ENCODE measurements around the gene ACAD9. TPM values are rescaled to one million over a fixed set of nuclear protein-coding genes. Genes with fewer than 3 reads are reported as not detected.
A peak's percentile ranks its signal among the peaks of the same experiment; 100 is the strongest.
"Not testable (repeated sequence)": the region's sequence is repeated elsewhere in the genome, so short reads cannot be mapped to it uniquely, and the experiment has no call there.

The ACAD9 gene
- total RNA-seq, 1 donor from 2014 or later: 38.1 TPM

DNA sequence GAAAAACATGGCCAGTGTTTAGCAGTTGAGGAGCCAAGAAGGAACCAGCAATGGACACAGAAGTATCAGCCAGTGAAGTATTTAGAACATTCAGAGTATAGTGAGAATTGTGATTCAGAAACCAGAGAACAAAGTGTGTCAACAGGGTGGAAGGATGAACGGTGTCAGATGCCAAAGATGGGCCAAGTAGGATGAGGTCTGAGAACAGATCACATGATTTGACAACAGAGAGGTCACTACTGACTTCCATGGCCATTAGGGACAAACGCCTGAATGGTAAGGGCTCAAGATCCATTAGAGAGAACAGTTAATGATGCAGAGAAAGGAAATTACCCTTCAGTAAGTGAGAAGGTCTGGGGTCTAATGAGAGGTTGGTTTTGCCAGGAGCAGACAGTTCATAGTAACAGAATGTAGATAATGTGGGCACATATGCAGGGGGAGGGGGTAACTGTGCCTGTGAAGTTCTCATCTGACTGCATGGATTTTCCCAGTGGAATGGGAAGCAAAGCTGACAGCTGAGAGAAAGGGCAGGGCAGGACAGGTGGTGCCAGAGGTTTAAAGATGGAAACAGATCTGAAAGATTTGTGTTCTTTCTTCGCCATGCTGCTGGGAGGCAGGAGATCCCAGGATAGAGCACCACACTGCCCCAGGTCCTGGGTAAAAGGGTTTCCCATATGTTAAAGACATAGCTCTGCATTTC, 4.8 kb upstream of the ACAD9 start:
- TF ChIP-seq, protein P1, sequence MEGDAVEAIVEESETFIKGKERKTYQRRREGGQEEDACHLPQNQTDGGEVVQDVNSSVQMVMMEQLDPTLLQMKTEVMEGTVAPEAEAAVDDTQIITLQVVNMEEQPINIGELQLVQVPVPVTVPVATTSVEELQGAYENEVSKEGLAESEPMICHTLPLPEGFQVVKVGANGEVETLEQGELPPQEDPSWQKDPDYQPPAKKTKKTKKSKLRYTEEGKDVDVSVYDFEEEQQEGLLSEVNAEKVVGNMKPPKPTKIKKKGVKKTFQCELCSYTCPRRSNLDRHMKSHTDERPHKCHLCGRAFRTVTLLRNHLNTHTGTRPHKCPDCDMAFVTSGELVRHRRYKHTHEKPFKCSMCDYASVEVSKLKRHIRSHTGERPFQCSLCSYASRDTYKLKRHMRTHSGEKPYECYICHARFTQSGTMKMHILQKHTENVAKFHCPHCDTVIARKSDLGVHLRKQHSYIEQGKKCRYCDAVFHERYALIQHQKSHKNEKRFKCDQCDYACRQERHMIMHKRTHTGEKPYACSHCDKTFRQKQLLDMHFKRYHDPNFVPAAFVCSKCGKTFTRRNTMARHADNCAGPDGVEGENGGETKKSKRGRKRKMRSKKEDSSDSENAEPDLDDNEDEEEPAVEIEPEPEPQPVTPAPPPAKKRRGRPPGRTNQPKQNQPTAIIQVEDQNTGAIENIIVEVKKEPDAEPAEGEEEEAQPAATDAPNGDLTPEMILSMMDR (IDR thresholded peaks at IDR 0.05; ENCODE audit: insufficient read depth, low read length, poor library complexity, severe bottlenecking): no peak
- Histone ChIP-seq H3K36me3 (ENCODE audit: control insufficient read depth, insufficient read depth, low read length) (no peaks in the 10 kb centered on the region), H3K4me3 (ENCODE audit: low read depth, low read length) (no peak overlapping the region), H3K27me3 (ENCODE audit: control insufficient read depth, insufficient read depth, low read length) (no peaks in the 10 kb centered on the region)
- no peak for DNase-seq (ENCODE audit: low read depth)

- Histone ChIP-seq H3K36me3 (ENCODE audit: control insufficient read depth, insufficient read depth, low read length) (no peaks in the 10 kb centered on the region), H3K27me3 (ENCODE audit: control insufficient read depth, insufficient read depth, low read length) (no peaks in the 10 kb centered on the region), H3K4me3 (ENCODE audit: low read depth, low read length) (no peak overlapping the region)
- TF ChIP-seq, protein P1 (IDR thresholded peaks at IDR 0.05; ENCODE audit: insufficient read depth, low read length, poor library complexity, severe bottlenecking): peak; percentile 74
- DNase-seq (ENCODE audit: low read depth): no peak
Observed at GRCh38 chr3:128875556-128876120, 3.8 kb upstream of the ACAD9 start.

- no peak for DNase-seq (ENCODE audit: low read depth)
- H3K27me3 ChIP-seq (ENCODE audit: control insufficient read depth, insufficient read depth, low read length): no peaks in the 10 kb centered on the region
- H3K36me3 ChIP-seq (ENCODE audit: control insufficient read depth, insufficient read depth, low read length): no peaks in the 10 kb centered on the region
- TF ChIP-seq, protein P1 (IDR thresholded peaks at IDR 0.05; ENCODE audit: insufficient read depth, low read length, poor library complexity, severe bottlenecking): no peak
- H3K4me3 ChIP-seq (ENCODE audit: low read depth, low read length): peak overlapping the region; percentile 85
Observed at GRCh38 chr3:128878011-128878457, 1.4 kb upstream of the ACAD9 start.

DNA sequence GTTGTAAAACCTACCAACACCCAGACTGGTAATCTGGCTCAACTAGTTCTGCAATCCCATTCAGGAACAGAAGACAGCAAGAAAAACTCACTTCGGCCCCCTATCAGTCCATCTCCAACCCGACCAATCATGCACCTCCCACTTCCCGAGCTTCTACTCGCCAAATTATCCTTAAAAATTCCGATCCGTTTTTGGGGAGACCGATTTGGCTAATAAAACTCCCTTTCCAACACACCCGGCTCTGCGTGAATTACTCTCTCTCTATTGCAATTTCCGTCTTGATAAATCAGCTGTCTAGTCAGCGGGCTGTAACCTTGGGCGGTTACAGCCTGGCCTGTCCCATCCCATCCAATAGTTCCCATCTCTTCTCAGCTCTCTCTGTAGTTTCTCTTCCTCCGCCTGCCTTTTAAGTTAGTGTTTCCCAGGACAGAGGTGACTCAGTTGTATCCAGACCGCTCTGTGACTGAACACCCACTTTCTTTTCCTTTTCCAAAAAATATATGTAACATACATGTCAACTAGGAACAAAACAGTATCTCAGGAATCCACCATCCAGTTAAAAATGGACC, 780 bp upstream of the ACAD9 start:
- TF ChIP-seq, protein P1 (IDR thresholded peaks at IDR 0.05; ENCODE audit: insufficient read depth, low read length, poor library complexity, severe bottlenecking): no peak
- DNase-seq (ENCODE audit: low read depth): no peak
- Histone ChIP-seq H3K36me3 (ENCODE audit: control insufficient read depth, insufficient read depth, low read length) (no peaks in the 10 kb centered on the region), H3K27me3 (ENCODE audit: control insufficient read depth, insufficient read depth, low read length) (no peaks in the 10 kb centered on the region), H3K4me3 (ENCODE audit: low read depth, low read length) (peak overlapping the region; percentile 85)

DNA sequence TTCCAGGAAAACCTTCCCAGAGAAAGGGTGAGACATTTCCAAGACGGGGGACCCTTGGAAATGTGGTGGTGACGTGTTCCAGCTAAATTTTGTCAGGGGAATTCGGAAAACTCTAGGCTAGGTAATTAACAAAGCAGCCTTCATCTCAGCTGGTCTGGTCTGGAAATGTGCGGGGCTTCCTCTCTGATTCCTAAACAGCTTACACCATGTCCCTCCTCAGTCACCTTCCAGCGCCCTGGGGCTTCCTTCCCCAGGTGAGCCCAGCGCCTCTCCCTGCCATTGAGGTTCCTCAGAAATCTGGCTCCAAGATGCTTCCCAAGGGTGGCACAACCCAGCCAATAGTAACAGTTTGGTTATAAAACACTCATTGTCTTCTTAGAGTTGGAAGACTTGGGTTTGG, 571 bp downstream of the ACAD9 start:
- TF ChIP-seq, protein P1 (IDR thresholded peaks at IDR 0.05; ENCODE audit: insufficient read depth, low read length, poor library complexity, severe bottlenecking): no peak
- no peak for DNase-seq (ENCODE audit: low read depth)
- no peaks in the 10 kb centered on the region for H3K36me3 ChIP-seq (ENCODE audit: control insufficient read depth, insufficient read depth, low read length)
- peak overlapping the region; percentile 85 for H3K4me3 ChIP-seq (ENCODE audit: low read depth, low read length)
- no peaks in the 10 kb centered on the region for H3K27me3 ChIP-seq (ENCODE audit: control insufficient read depth, insufficient read depth, low read length)

DNA sequence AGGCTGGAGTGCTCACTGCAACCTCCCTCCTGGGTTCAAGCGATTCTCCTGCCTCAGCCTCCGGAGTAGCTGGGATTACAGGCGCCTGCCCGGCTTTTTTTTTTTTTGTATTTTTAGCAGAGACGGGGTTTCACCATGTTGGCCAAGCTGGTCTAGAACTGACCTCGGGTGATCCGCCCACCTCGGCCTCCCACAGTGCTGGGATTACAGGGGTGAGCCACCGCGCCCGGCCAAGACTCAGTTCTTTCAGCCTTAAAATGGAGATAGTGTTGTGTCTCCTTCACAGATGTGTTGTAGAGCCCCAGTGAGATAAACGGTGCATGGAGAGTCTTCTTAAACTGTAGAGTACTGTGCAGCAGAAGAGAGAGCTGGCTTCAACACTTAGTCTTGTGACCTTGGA, 1.0 kb downstream of the ACAD9 start:
- H3K4me3 ChIP-seq (ENCODE audit: low read depth, low read length): peak overlapping the region; percentile 85
- not testable (repeated sequence) for DNase-seq (ENCODE audit: low read depth); H3K36me3 ChIP-seq (ENCODE audit: control insufficient read depth, insufficient read depth, low read length); H3K27me3 ChIP-seq (ENCODE audit: control insufficient read depth, insufficient read depth, low read length)
